GM18498 (cell line): Measurements from ENCODE around the gene ARG1.

Source experiments
- ATAC-seq: cut with Tn5 transposase; IDR thresholded peaks from one replicate; pipeline ENCODE4 v1.9.1; 2021; ENCODE audit warnings: mild to moderate bottlenecking, moderate library complexity; ENCODE audit not compliant: unreplicated experiment

ARG1 gene

DNA sequence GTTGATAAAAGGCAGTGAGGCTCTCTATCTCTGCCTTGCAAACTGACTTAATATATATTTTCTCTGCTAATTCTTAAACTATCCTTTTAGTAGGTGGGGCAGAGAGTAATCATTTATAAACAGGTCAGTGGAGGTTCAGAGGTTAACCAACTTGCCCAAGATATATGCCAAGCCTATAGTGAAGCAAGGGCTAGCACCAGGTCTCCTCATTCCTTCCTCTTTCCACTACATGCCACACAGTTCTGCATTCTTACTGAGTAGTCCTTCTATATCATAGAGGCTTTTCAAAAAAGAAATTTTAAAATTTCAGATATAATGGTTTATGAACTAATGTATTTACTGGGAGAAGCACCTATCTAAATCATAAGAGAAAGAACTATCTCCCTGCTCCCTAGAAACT, 8.5 kb downstream of the ARG1 start:
- ATAC-seq = no peak

DNA sequence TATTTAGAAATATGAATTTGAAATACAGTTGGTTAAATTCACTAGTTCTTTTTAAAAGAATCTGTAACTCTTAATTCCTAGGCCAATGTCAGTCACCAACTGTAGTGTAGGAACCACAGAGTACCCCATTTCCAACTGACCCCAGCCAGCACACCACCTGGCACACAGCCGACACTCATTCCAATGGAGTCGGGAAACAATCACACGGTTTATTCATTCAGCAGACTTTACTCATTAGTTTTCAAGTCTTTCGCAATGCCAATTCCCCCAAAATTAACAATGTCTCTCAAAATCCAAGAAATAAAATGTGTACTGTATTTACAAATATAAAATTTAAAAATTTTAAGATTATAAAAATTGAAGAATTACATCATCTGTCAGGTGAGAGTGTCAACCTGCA, 13.5 kb downstream of the ARG1 start:
- ATAC-seq = no peak

- no peak for ATAC-seq
These were observed 14.9 kb downstream of the ARG1 start for GRCh38 chr6:131587909-131588308.

DNA sequence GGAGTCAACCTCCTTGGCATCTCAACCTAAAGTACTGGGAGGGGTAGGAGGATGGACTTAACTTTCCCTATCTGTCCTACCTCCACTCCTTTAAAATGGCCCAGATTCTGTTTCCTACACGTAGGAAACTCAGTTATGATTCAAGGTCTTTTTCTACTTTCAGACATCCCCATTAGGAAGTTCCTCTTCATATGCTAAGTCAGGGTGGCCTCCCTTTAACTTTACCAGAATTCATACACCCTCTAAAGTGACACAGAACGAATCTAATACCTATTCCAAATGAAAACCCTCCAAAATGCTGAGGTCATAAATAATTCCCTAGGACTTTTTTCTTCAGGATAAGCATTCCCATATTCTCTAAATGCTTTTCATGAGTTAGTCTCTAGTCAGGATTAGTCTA, 15.6 kb downstream of the ARG1 start:
- no peak for ATAC-seq

- ATAC-seq = no peak
These were observed 19.9 kb downstream of the ARG1 start for GRCh38 chr6:131592935-131593334.

DNA sequence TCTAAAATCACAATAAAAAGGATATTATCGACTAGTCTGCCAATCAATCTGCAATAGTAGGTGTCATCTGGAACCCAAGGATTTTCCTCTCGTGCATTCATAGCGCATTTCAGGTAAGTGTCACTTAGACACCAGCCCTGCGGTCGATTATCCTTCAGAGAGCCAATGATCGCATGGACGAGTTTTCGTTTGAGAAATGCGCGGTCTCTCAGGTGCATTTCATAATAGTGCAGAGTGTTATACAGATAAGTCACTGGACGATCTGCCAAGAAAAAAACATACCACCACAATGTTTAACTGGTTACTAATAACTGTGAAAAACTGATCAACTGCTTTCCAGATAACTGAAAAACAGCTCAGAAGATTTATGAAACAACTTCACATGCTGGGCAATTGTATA, 21.0 kb downstream of the ARG1 start:
- no peak for ATAC-seq

- no peak for ATAC-seq
These were observed 24.4 kb downstream of the ARG1 start for GRCh38 chr6:131597446-131597845.

- ATAC-seq = no peak
These were observed 27.7 kb downstream of the ARG1 start for GRCh38 chr6:131600716-131601115.

- no peak for ATAC-seq
These were observed 29.8 kb downstream of the ARG1 start for GRCh38 chr6:131602781-131603312.

DNA sequence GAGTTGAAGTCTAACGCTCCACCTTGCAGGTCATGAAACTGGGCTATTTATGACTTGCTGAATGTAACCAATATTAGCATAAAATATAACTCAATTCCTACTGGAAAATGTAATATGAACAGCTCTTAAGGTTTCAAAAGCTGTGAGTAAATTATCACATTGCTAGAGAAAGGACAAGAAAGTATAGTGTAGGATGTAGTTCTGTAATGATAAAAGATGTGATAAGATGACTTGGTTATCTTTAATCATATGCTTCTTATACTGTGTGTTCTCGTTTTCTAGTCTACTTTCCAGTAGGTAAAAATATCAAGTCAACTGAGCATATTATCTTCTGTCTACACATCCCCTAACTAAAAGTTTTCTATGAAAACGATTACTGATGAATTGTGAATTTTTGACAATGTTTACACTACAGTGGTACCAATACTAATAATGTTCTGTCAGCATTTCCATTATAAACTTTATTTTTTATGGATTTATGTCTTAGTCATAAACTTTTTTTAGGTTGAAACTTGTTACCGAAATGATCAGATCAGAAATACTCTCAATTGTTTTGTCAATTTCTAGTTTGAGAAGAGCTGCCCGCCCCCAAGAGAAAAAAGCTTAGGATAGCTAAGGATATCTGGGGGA, 40.4 kb downstream of the ARG1 start:
- no peak for ATAC-seq

DNA sequence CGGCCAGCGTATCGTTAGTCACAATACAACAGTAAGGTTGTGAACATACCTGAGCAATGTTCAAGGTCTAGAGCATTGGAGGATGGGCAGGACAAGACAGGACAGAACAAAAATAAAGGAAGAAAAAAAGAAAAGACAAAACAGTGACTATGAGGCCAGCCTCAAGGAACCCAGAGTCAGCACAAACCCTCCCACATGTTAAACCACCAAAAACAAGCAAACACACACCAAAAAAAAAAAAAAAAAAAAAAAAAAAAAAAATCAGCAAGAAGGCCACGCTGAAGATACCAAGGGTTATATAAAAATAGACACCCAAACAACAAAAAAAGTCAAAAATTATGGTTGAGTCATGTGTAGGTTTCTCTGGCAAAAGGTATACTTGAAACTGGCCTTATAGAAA, 42.2 kb downstream of the ARG1 start:
- ATAC-seq = no peak

- ATAC-seq = peak; percentile 97
These were observed 55.0 kb downstream of the ARG1 start, which contains the start of gene MED23 for GRCh38 chr6:131627724-131628682. Gene MED23, minus strand, starts transcription at chr6:131628242. Its CDS starts 193 bp downstream, at chr6:131628049.

- ATAC-seq = no peak
These were observed 55.7 kb downstream of the ARG1 start for GRCh38 chr6:131628726-131629125.

- no peak for ATAC-seq
These were observed 56.6 kb downstream of the ARG1 start for GRCh38 chr6:131629651-131630050.

DNA sequence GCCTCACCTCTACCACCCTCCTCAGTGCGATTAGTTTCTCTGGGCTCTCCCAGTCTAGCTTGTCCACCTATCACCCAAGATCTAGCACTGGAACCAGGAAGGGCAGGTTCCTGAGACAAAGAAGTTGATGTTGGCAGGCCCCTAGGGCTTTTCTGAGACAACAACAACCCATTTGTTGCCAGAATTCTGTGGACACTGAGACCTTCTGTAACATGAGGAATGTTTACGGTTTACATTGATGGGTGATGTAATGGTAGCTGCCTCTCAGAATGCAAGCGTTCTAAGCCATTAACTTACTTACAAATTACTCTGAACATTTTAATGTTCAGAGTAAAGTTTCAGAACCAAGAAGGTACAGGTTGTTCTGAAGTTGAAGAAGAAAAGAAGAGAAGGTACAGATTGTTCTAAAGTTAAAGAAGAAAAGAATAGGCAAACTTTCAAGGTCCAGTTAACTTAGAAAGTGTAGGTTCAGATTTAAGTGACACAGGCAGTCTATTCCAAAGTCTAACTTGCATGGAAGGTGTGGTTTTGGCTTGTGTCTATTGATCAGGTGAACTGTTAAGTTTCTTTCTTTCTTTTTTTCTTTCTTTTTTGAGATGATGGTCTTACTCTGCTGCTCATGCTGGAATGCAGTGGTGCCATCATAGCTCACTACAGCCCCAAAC, 58.7 kb downstream of the ARG1 start:
- ATAC-seq = no peak
